NT2/D1 (cell line): Measurements from ENCODE around the gene FAM9A.
A peak's percentile ranks its signal among the peaks of the same experiment; 100 is the strongest.
"Not testable (repeated sequence)": the region's sequence is repeated elsewhere in the genome, so short reads cannot be mapped to it uniquely, and the experiment has no call there.

Experiments
- DNase-seq: peaks from one replicate; pipeline ENCODE4 v3.0.0-alpha.2; 2011; ENCODE audit warnings: low read depth, low spot score
- H3K27me3 ChIP-seq: 2 replicates; pipeline ENCODE4 v1.6.0; 2011; ENCODE audit warnings: mild to moderate bottlenecking; ENCODE audit not compliant: insufficient read length, insufficient read depth
- H3K36me3 ChIP-seq: 2 replicates; pipeline ENCODE4 v1.6.1; 2011; ENCODE audit warnings: mild to moderate bottlenecking, low read length, mixed read lengths; ENCODE audit not compliant: insufficient read depth, insufficient read length
- H3K4me1 ChIP-seq: 2 replicates; pipeline ENCODE4 v1.5.1; 2011; ENCODE audit not compliant: insufficient read depth, insufficient read length
- H3K4me3 ChIP-seq: 2 replicates; pipeline ENCODE4 v1.5.1; 2011; ENCODE audit warnings: low read depth; ENCODE audit not compliant: insufficient read length
- H3K9ac ChIP-seq: 2 replicates; pipeline ENCODE4 v1.6.0; 2011; ENCODE audit warnings: low read depth; ENCODE audit not compliant: insufficient read length
- H3K9me3 ChIP-seq: 2 replicates; pipeline ENCODE4 v1.5.1; 2011; ENCODE audit warnings: mild to moderate bottlenecking, low read length; ENCODE audit not compliant: insufficient read depth
- SUZ12 ChIP-seq: IDR thresholded peaks from 2 replicates; pipeline ENCODE4 v1.6.1; 2011; ENCODE audit not compliant: insufficient read length, insufficient read depth; ENCODE audit errors: extremely low read depth
- YY1 ChIP-seq: IDR thresholded peaks from 2 replicates; pipeline ENCODE4 v1.6.1; 2011; ENCODE audit not compliant: insufficient read length, insufficient read depth
- ZNF274 ChIP-seq: IDR thresholded peaks from 2 replicates; pipeline ENCODE4 v1.6.1; 2011; ENCODE audit warnings: mild to moderate bottlenecking, low read depth, low read length

Gene FAM9A

GRCh38 chrX:8803326-8803725 lies 2.1 kb upstream of the FAM9A start:
- no peaks in the 10 kb centered on the region for H3K27me3 ChIP-seq
- no peaks in the 10 kb centered on the region for H3K36me3 ChIP-seq
- no peak for DNase-seq
- no peak overlapping the region for H3K4me3 ChIP-seq
- TF ChIP-seq SUZ12 (no peak), ZNF274 (no peak), YY1 (no peak)
- H3K9me3 ChIP-seq, result no peaks in the 10 kb centered on the region
- H3K9ac ChIP-seq, result no peak overlapping the region
- no peaks in the 10 kb centered on the region for H3K4me1 ChIP-seq

DNA sequence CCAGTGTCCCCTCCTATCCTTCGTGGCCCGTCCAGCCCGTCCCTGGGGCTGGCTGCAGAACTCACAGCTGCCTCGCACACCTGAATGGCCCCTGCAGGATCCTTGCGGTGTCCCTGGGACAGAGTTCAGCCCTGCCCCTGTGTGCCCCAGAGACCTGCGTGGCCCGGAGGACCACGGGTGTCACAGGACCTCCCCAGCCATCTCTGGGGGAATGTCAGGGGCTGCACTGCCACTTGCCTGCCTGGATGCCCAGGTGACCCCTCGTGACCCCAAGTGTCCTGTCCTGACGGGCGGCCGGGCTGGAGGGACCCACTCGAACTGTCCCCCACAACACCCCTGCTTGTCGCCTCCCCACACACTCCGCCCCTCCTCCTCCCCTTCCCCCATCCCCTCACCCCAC lies 832 bp downstream of the FAM9A start:
- DNase-seq, H3K9me3 ChIP-seq, H3K4me3 ChIP-seq, H3K9ac ChIP-seq, H3K4me1 ChIP-seq, H3K36me3 ChIP-seq, H3K27me3 ChIP-seq: not testable (repeated sequence)

DNA sequence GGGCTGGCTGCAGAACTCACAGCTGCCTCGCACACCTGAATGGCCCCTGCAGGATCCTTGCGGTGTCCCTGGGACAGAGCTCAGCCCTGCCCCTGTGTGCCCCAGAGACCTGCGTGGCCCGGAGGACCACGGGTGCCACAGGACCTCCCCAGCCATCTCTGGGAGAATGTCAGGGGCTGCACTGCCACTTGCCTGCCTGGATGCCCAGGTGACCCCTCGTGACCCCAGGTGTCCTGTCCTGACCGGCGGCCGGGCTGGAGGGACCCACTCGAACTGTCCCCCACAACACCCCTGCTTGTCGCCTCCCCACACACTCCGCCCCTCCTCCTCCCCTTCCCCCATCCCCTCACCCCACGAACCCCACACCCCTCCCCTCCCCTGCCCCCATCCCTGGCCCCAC lies 1.9 kb downstream of the FAM9A start:
- DNase-seq, H3K36me3 ChIP-seq, H3K4me1 ChIP-seq, H3K27me3 ChIP-seq, H3K4me3 ChIP-seq, H3K9ac ChIP-seq, H3K9me3 ChIP-seq: not testable (repeated sequence)

DNA sequence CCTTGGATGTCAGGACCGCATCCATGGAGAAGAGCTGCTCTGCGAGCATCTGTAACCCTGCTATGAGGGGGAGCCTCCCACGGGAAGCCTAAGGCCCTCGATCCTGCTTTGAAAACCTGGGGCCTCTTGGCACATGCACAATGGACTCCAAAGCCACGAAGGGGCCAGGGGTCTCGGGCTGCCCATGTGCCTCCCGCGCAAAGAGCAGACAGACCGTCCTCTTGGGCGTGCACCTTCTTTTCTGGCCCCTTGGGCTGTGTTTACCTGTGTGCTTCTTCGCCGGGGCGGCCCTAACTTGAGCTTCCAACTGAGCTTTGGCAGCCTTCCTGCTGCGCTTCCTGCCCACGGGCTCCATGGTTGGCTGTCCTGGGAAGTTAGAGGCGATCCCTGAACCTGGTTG lies 2.5 kb downstream of the FAM9A start:
- H3K9ac ChIP-seq, H3K27me3 ChIP-seq, H3K4me3 ChIP-seq, H3K9me3 ChIP-seq, H3K36me3 ChIP-seq, H3K4me1 ChIP-seq, DNase-seq: not testable (repeated sequence)

DNA sequence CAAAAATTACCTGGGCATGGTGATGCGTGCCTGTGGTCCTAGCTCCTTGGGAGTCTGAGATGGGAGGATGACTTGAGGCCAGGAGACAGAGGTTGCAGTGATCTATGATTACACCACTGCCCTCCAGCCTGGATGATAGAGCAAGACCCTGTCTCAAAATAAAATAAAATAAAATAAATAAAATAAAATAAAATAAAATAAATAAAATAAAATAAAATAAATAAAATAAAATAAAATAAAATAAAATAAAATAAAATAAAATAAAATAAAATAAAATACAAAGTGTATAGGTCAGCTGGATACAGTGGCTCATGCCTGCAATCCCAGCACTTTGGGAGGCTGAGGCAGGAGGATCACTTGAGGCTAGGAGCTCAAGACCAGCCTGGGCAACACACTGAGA lies 14.1 kb downstream of the FAM9A start:
- H3K4me1 ChIP-seq, H3K27me3 ChIP-seq, H3K9me3 ChIP-seq, H3K36me3 ChIP-seq, H3K9ac ChIP-seq, H3K4me3 ChIP-seq, DNase-seq: not testable (repeated sequence)

DNA sequence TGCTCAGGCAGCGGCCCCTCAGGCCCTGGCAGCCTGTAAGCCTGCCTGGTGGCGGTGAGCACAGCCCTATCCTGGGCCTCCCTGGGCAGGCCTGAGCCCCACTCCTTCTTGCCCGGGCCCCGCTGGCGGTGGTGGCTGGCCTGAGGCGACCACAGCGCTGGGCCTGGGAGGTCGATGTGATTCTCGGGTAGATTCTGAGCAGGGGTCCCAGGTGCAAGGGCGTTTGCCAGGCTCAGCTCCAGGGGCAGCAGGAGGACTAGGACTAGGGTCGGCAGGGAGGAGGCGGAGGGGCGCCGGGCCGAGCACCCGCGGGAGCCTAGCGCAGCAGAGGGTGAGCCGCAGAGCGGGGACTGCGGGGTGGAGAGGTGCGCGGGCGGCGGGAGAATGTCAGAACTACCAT lies 17.0 kb downstream of the FAM9A start:
- no peaks in the 10 kb centered on the region for H3K27me3 ChIP-seq
- H3K9me3 ChIP-seq, result no peaks in the 10 kb centered on the region
- H3K36me3 ChIP-seq, result no peaks in the 10 kb centered on the region
- no peaks in the 10 kb centered on the region for H3K4me1 ChIP-seq
- H3K4me3 ChIP-seq, result no peak overlapping the region
- TF ChIP-seq ZNF274 (no peak), SUZ12 (no peak), YY1 (no peak)
- no peak for DNase-seq
- no peak overlapping the region for H3K9ac ChIP-seq

DNA sequence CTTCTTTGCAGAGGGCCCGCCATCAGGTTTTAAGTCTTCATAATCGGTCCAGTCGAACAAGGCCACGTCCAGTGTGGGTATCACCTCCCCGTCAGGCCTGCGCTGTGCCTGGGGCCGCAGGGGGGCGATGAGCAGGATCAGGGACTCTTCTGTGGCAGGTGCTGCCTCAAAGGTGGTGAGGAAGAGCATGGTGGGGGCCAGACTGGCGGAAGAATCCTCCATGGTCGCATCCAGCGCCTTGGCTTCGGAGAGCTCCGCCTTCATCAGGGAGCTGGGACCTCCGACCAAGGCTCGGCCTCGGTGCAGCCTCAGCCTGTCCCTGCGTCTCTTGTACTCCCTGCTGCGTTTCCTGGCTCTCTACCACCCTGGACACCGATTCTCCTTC lies 17.5 kb downstream of the FAM9A start:
- Histone ChIP-seq H3K27me3 (no peaks in the 10 kb centered on the region), H3K4me3 (no peak overlapping the region), H3K36me3 (no peaks in the 10 kb centered on the region), H3K9me3 (no peaks in the 10 kb centered on the region), H3K4me1 (no peaks in the 10 kb centered on the region), H3K9ac (no peak overlapping the region)
- DNase-seq, result no peak
- TF ChIP-seq SUZ12 (no peak), YY1 (no peak)

- Histone ChIP-seq H3K9me3 (no peaks in the 10 kb centered on the region), H3K27me3 (no peaks in the 10 kb centered on the region), H3K4me3 (no peak overlapping the region), H3K36me3 (no peaks in the 10 kb centered on the region), H3K4me1 (no peaks in the 10 kb centered on the region), H3K9ac (no peak overlapping the region)
- TF ChIP-seq SUZ12, result no peak
- TF ChIP-seq YY1, result no peak
- TF ChIP-seq ZNF274, result no peak
- DNase-seq, result peak; percentile 6
Measured at GRCh38 chrX:8783097-8783713, 18.0 kb downstream of the FAM9A start.
